ENCODE results near the gene PLA2G6. TPM values are rescaled to one million over a fixed set of nuclear protein-coding genes. Genes with fewer than 3 reads are reported as not detected.
"Not testable (repeated sequence)": the region's sequence is repeated elsewhere in the genome, so short reads cannot be mapped to it uniquely, and the experiment has no call there.

Gene PLA2G6
- polyA plus RNA-seq, 12 donors, result 7.1 to 33.6 (median 10.6) TPM; not detected in 1

DNA sequence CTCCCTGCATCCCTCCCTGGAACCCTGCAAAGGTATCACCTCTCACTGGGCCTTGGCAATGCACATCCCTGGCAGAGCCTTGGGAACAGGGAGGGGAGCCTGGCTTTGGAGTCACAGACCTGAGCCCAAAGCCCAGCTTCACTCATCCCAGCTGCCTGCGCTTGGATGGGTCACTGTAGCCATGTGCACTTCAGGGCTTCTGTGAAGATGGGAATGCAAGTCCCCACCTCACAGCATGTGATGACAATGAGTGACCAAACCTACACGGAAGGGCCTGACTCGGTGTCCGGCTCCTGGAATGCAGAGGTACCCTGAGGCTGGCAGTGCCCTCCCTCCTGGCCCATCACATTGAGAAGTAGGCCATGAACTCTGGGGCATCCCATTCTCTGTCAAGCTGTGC lies 48.3 kb downstream of the PLA2G6 start:
- DNase-seq, result no peak

DNA sequence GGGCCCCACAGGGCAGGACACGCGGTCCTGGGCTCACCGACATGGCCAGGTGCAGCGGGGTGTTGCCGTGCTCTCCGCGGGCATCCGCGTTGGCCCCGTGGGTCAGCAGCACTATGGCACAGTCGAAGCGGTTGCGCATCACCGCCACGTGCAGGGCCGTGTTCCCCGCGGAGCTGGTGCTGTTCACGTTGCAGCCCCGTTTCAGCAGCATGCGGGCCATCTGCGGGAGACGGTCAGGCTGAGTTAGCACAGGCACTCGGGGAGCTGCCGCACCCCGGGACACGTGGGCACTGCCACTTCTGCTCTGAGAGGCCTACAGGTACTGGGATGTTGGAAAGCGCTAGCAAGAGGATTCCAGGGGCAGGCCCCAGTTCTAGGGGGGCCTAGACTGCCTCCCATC lies 48.8 kb downstream of the PLA2G6 start:
- DNase-seq, result no peak

DNA sequence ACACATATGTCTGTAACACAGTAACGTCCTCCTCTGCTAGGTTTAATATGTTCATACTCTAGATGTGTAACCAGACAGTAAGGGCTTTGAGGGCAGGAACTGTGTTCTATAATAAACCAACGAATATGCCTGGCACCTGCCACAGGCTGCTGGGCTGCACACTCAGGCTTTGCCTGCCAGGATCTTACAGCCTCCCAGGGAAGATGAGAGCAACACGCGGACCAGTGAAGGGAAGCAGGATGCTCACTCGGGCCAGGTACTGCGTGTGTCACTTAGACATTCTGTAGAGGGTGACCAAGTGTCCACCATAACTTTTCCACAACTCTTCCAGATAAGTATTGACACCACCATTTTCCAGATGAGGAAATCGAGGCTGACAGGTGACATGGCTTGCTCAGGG lies 49.5 kb downstream of the PLA2G6 start:
- DNase-seq, result no peak

DNA sequence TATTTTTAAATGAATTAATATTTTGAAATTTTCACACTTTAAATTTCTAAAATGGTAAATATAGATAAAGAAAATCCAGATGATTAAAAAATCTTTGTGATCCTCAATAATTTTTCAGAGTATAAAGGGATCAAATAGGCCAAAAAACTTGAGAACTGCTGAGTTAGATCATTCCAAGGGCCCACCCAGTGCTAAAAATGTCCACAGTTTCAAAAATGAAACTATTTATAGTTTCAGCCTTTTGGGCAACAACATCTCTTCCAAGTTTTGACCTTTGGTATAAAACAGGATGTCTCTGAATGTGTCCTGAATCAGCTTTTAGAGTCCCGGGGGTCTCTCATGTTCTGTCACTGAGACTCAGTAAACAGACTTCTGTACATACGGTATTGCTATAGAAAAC lies 50.2 kb downstream of the PLA2G6 start:
- DNase-seq, result no peak

DNA sequence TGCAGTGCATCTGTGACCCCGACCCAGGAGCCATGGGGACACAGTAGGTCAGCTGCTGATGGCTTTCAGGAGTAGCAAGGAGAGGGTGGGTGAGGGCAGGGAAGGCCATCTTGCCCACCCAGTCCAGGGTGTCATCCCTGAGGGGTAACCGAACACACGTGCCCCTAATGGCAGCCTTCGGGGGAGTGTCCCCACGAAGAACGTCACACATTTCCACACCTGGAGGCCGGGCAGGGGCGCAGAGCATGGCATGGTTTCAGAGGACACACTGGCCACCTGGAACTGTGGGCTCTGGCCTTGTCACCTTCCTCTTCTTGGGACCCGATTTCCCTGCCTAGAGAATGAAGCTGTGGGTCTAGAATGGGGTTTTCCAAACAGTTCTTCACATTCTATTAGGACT lies 51.8 kb downstream of the PLA2G6 start:
- DNase-seq, result no peak

DNA sequence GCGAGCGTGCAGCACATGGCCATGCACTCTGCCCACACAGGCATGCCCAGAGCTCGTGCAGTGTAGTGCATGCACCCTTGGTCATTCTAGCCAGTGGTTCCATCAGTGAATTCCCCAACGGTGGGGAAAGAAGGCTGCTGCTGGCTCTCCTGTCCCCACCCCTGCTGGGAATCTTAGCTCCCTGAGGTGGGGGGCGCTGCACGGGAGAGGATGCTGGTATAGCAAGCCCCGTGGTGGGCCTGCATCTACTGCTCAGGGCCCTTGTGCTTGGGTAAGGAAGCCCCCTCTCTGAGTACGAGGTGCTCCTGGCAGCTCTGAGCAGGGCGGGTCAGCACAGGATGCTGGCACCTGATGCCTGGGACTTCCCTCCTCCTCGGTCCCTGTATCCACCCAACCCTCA lies 52.6 kb downstream of the PLA2G6 start:
- no peak for DNase-seq

DNA sequence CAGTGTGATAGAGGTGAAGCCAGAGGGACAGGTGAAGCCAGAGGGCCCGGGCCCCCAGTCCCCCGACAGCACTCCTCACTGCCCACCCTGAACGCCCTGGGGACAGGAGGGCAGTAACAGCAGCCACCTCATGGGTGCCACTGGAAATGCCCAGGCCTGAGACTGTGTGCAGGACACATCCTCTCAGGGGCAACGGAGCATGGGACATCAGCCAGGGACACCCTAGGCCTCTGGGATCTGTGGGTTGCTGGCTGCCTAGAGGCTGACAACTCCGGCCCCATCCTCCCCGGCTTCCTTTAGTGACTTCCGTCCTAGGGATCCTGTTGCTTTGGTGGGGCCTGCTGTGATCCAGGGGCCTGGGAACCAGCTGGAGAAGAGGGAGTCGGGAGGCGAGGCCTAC lies 53.8 kb downstream of the PLA2G6 start:
- no peak for DNase-seq

DNA sequence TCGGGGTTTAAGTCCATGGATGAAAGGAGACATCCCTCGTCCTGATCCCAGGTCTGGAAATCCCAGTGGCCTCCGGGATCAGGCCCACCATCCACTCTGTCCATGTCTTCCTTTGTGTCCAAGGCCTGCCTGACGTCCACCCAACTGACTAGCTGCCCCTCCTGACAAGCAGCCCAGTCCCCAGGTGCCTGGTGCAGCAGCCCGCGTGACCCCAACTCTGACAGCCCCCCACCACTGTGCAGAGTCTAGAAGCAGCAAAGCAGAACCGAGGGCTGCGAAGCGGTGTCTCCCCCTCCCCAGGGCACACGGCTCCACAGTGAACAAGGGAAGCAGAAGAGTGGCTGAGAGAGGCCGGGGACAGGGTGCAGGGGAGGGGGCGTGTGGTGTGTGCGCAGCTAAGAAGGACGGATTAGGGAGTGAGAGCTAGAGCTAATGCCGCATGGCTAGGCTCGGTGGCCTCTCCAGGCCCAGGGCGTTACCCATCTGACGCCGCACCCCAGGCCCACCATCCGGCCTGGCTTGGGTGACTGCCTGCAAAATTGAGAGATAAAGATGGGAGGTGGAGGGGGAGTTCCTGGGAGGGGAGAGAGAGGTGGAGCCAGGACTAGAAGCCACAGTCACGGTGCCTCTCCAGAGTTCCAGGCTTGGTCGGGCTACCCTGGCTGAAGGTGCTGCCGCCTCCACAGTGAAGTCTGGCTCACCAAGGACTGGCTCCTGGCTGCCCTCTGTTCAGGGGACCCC lies 54.5 kb downstream of the PLA2G6 start:
- no peak for DNase-seq

DNA sequence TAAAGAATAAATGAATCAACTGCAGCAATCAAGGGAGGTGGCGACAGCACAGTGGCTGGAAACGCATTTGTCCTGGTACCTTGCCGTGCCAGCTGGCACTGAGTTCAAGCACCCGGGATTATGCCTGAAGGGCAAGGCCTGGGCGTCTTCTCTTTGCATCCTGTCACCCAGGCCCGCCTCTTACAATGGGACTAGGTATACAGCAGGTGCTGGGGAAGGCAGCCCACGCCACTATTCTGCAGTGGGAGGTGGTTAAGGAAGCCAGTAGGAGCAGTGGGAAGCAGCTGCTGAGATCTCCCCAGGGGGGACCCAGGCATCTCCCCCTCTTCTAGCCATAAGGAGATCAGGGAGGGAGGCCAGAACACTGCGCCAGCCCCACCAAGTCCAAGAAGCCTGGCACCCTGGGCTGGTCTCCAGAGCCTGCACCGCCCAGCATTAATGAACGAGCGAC lies 55.9 kb downstream of the PLA2G6 start:
- DNase-seq, result no peak

DNA sequence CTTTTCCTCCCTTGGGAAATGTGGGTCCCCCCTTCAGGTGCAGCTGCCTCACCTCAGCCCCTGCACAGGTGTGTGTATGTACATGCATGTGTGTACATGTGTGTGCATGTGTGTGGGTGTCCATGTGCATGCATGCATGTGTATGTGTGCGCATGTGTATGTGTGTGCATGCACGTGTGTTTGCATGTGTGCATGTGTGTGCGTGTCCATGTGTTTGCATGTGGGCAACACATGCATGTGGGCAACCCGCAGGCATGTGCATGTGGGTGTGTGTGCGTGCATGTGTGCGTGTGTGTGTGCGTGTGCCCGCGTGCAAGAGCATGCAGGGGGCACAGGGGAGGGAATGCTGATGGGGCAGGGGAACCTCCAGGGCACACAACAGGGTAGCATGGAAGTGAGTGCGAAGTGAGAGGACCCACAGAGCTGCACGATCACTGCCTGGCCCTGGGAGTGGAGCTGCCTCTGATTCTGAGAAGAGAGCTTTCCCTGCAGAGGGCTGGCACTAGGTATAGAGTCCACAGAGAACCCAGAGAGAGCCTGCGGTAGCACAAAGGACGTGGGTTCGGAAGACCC lies 56.5 kb downstream of the PLA2G6 start:
- DNase-seq, result no peak

DNA sequence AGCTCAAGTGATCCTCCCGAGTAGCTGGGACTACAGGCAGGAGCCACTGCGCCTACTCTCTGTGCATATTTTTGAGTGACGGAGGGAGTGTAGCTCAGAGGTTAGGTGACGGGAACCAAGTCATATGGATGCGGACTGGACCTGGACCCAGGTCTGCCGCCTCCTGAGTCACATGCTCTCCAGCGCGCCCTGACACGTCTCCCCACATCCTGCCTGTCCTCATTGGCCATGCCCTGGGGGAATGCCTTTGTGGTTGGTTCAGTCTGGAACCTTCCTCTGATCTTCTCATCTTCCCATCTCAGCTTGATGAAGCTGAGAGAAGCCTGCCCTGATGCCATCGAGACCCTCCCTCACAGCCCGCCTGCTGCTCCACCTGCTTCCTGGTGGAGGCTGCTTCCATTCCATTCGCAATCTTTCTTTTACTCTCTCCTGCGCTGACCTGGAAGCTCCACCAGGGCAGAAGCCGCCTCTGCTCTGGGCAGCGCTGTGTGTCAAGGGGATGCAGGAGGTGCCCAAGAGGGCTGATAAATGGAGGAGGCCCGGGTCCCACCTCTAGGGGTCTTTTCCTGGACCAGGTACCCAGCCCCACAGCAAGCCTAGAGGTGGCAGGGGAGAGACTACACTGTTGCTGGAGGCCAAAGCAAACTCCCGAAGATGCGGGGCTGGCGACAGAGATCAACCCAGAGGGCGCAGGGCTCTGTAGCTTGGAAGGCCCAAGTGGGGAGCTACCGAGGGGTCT lies 57.2 kb downstream of the PLA2G6 start:
- no peak for DNase-seq

DNA sequence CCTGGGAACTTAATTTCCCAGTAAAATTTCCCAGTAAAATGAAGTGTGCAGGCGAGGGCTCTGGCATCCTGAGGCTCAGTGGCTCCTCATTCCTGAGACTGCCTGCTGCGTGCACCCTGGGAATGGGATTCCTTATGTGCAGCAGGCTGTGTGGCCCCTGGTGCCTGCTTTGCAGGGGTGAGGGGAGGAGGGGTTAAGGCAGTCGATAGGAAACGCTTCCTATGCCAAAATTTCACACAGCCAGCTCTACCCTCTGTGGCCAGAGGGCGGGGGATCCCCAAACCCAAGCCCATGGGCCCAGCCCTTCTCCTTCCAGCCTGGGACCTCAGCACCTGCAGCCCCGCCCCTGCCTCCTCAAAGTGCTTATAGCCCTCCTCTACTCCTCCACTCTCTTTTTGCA lies 59.0 kb downstream of the PLA2G6 start:
- DNase-seq, result no peak

DNA sequence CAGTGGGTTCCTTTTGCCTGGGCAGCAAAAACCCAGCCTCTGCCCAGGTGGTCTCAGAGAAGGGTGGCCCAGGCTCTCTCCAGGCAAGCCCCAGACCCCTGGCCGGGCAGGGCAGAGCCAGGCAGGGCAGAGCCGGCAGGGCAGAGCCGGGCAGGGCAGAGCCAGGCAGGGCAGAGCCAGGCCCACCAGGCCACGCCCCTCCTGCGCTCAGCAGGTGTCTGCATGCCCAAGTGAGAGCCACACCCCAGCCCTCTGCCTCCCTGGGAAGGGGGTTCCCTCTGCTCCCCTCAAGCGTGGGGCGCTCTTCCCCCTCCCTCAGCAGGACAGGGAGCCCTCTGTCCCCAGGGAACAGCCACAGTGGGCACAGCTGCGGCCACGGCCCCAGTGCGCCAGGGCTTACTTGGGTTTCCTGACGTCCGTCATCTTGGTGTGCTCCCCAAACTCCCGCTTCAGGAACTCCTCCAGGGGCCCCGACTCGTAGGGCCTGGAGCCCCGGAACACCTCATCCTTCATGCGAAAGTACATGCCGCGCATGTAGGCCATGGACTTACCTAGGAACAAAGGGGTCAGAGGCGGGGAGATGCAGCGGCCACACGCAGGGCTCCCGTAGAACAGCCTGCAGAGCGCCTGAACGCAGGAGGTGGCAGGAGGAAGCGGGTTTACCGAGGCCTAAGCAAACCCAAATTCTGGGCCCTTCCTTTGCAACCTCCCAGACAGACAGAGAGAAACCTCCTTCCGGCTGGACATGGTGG lies 61.1 kb downstream of the PLA2G6 start:
- no peak for DNase-seq

DNA sequence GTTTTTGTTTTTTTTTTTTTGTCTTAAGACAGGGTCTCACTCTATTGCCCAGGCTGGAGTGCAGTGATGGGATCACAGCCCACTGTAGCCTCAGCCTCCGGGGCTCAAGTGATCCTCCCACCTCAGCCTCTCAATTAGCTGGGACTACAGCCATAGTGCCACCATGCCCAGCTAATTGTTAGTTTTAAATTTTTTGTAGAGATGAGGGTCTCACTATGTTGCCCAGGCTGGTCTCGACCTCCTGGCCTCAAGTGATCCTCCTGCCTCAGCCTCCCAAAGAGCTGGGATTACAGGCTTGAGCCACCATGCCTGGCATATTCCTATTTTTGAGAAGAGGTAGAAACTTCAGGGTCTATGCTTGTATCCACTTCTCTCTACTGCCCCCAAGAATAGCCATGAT lies 62.9 kb downstream of the PLA2G6 start:
- not testable (repeated sequence) for DNase-seq

DNA sequence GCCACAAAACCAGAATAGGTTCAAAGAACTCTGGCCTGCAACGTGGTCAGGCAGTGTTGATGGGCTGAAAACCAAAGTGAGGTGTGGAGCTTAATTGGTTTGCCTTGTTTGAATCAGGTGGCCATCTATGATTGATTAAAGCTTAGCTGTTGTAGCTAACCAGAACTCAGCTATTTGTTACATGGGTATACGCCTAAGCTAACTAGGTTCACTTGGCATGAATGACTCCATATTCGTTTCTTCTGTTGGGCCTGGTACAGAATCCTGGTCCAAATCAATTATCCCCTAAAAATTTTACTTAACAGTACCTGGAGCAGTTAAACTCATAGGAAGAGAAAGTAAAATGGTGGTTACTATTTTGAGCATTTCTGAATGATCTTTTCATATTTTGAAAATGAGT lies 63.4 kb downstream of the PLA2G6 start:
- DNase-seq, result no peak

DNA sequence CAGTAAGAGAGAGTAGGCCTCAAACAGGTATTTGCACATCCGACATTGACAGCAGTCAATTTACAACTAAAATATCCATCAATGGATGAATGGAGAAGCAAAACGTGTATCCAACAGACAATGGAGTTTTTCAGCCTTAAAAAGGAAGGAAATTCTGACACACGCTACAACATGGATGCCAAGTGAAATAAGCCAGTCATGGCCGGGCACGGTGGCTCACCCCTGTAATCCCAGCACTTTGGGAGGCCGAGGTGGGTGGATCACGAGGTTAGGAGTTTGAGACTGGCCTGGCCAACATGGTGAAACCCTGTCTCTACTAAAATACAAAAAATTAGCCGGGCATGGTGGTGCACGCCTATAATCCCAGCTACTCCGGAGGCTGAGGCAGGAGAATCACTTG lies 64.1 kb downstream of the PLA2G6 start:
- DNase-seq, result not testable (repeated sequence)

DNA sequence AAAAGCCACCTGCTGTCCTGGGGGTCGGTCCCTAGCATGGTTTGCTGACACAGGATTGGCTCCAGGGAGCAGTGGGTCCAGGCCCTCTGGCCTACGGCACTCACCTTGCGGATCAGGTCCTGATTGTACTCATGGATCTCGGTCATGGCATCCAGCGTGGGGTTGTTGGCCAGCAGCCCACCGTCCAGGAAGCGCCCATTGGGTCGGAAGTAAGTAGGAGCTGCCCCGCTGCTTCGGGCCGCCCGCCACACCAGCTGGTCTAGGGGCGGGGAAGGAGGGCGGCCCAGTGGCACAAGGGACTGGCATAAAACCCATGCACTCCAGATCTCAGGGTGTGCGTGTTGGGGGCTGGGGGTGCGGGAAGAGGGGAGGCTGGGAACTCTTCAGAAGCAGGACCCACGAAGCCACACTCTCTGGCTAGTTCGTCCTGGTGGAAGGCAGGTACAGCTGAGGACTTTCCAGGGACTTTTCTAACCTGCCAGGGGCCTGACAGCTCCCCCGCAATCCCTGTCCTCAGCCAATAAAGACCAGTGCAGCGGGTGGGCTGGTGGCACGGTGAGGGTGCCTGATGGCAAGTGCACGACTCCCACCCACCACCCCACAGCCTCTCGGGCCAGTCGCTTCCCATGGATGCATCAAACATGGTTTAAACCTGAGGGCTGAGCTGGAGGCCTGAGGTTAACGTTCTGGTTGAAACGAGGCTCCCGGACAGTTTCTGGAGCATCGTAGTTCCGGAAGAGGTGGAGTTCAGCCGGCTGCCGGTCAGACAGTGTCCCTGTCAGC lies 66.0 kb downstream of the PLA2G6 start:
- no peak for DNase-seq

DNA sequence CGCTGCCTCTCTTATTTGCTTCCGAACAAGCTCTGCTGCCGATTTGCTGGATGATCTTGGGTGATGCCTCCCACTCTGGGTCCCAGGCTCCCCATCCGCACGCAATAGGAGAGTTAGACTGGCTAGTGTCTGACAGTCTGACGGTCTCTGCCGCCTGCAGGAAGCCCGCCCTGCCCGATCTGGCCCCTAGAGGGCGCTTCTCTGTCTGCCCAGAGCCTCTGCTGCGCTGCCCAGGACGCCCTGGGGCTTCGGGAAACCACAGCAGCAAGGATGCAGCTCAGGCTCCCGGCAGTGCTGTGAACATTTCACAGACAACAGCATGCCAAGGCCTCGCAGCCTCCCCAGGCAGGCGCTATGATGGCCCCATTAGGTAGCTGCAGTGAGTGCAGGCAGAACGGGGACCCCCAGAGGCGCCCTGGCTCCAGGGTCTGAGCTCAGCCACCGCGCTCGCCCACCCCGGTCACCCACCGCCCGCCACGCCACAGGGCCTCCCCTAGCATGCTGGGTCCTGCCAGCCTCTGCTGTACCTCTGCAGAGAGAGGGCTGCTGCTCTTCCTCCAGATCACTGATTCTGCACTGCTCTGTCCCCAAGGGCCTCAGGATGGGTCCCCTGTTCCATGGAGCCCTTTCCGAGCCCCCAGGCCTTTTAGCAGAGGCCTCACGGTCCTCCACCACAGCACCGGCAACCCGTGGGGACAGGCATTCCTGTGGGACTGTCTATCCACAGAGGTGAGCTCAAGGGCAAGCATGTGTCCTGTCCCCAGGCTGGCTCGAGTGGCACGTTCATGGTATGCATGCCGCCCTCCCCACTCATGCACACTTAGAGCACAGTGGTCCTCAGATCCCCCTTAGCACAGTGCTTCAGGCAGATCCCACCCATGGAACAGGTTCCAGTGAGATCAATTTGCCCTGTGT lies 66.9 kb downstream of the PLA2G6 start:
- peak; percentile 83 for DNase-seq

DNA sequence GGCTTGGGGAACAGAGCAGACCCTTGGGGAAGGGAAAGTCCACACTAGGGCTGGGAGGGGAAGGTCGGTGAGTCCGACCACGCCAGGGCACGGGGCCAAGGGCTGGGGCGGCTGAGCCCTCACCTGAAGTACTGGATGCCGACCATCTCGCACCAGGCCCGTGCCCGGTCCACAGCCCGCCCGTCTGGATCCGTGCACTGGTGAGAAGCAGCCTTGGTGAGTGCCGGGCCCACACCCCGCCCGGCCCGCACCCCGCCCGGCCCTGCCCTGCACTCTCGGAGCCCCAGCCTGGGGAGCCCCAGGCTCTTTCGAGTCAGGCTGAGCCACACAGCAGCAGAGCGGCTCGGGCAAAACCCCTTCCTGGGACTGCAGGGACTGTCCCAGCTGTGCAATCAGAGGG lies 69.2 kb downstream of the PLA2G6 start:
- DNase-seq, result no peak

DNA sequence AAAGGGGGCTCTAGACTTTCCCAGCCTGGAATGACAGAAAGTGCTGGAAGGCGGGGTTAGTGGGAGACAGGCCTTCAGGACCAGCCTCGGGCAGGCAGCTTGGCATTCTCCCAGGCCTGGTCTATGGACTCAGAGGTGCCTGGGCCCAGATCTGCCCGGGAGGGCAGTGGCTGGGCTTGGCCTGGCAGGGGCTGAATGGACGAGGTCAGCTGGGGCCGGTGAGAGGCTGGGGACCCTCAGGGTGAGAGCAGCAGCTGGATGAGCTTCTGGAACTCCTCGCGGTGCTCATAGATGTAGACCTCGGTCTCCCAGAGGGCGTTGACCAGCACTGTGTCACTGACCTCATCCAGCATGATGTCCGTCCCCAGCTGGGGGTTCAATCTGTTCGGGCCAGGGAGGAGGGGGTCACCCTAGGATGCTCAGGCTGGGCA lies 69.7 kb downstream of the PLA2G6 start:
- no peak for DNase-seq

Measured in muscle of arm (tissue), 12 donors.